HL-60 (cell line): ENCODE data around the gene SNRPN.

Source experiments
- DNase-seq, 2 experiments: peaks; one replicate each; pipeline ENCODE4 v3.0.0-alpha.2; 2010 to 2020; ENCODE audit warnings: low read depth in 1 of 2, low spot score in 1 of 2
- H3K27ac ChIP-seq: fragments of 250-450 bp; sonication (Bioruptor Pico); replicated peaks from 2 replicates; pipeline ENCODE4 v1.5.1; 2020; ENCODE audit warnings: mild to moderate bottlenecking, moderate library complexity
- H3K27me3 ChIP-seq: fragments of 250-450 bp; sonication (Bioruptor Pico); 2 replicates; pipeline ENCODE4 v1.5.1; 2021; ENCODE audit warnings: mild to moderate bottlenecking, moderate library complexity; ENCODE audit not compliant: insufficient read depth, poor library complexity, severe bottlenecking
- H3K4me3 ChIP-seq: replicated peaks from 2 replicates; pipeline ENCODE4 v1.5.1; 2011; ENCODE audit warnings: mild to moderate bottlenecking, control low read depth, low read length; ENCODE audit not compliant: insufficient read depth
- GABPA ChIP-seq: IDR thresholded peaks from 2 replicates; pipeline ENCODE4 v1.6.1; 2012; ENCODE audit warnings: low read depth
- POLR2AphosphoS5 ChIP-seq: IDR thresholded peaks from 2 replicates; pipeline ENCODE4 v1.6.1; 2012; ENCODE audit warnings: low read depth
- REST ChIP-seq: IDR thresholded peaks from 2 replicates; pipeline ENCODE4 v1.6.1; 2012; ENCODE audit warnings: low read depth; ENCODE audit not compliant: insufficient replicate concordance
- SPI1 ChIP-seq: IDR thresholded peaks from 2 replicates; pipeline ENCODE4 v1.6.1; 2012; ENCODE audit warnings: low read depth, mild to moderate bottlenecking, borderline replicate concordance
- TF ChIP-seq, protein P1 (sequence below): IDR thresholded peaks from one replicate; pipeline ENCODE4 v1.5.1; 2011; ENCODE audit warnings: low read length, control low read depth, inconsistent platforms; ENCODE audit not compliant: insufficient read depth

SNRPN gene

DNA sequence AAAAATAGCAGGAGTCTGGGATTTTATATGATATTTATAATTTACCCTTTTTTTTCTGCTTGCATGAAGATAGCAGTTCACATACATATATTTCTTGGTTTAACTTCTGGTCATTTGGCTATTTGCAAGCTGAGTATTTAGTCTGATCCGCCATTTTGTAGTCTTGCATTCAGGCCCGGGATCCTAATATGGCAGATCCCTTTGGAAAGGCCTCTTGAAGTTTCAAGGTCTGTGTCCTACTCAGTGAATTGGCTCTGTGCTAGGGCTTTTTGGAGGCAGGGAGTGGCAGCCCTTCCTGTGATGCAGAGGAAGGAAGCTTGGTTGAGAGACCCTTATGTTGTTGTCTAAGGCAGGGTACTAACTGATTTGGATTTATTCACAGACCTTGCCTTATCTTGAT is 2.9 kb downstream of the SNRPN start:
- TF ChIP-seq POLR2AphosphoS5 (no peak), REST (no peak)
- no peaks in the 10 kb centered on the region for H3K27me3 ChIP-seq
- no peak overlapping the region for H3K4me3 ChIP-seq
- DNase-seq: no peak
- H3K27ac ChIP-seq: no peak overlapping the region

GRCh38 chr15:24961967-24962366 is 7.2 kb downstream of the SNRPN start:
- H3K27ac ChIP-seq: no peak overlapping the region
- H3K4me3 ChIP-seq: no peak overlapping the region
- TF ChIP-seq, protein P1, sequence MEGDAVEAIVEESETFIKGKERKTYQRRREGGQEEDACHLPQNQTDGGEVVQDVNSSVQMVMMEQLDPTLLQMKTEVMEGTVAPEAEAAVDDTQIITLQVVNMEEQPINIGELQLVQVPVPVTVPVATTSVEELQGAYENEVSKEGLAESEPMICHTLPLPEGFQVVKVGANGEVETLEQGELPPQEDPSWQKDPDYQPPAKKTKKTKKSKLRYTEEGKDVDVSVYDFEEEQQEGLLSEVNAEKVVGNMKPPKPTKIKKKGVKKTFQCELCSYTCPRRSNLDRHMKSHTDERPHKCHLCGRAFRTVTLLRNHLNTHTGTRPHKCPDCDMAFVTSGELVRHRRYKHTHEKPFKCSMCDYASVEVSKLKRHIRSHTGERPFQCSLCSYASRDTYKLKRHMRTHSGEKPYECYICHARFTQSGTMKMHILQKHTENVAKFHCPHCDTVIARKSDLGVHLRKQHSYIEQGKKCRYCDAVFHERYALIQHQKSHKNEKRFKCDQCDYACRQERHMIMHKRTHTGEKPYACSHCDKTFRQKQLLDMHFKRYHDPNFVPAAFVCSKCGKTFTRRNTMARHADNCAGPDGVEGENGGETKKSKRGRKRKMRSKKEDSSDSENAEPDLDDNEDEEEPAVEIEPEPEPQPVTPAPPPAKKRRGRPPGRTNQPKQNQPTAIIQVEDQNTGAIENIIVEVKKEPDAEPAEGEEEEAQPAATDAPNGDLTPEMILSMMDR: no peak
- no peak for TF ChIP-seq REST
- TF ChIP-seq POLR2AphosphoS5: no peak
- no peak for TF ChIP-seq GABPA
- TF ChIP-seq SPI1: no peak
- H3K27me3 ChIP-seq: no peaks in the 10 kb centered on the region
- DNase-seq: no peak

DNA sequence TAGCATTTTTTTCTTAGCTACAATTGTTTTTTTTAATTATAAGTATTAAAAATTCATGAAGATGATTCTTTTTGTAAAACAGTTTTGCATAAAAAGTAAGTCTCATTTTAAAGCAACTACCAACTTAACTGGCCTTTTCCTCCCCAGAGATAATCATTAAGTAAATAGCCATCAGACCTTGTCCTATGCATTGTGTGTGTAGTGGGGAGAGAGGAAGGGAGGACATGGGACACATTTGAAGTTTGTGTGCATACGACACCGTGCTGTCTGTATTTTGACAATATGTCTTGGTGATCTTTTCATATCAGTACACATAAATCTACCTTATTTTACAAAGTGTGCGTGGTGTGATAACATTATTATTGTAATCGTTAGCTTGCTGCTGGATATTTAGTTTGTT is 8.1 kb downstream of the SNRPN start:
- no peaks in the 10 kb centered on the region for H3K27me3 ChIP-seq
- H3K4me3 ChIP-seq: no peak overlapping the region
- DNase-seq: no peak
- no peak overlapping the region for H3K27ac ChIP-seq
- TF ChIP-seq REST: no peak
- no peak for TF ChIP-seq POLR2AphosphoS5
- TF ChIP-seq, protein P1: no peak
- no peak for TF ChIP-seq GABPA
- TF ChIP-seq SPI1: no peak
